HTR-8/SVneo (cell line): ENCODE results near the gene MPV17L.
"Not testable (repeated sequence)": the region's sequence is repeated elsewhere in the genome, so short reads cannot be mapped to it uniquely, and the experiment has no call there.

Experiments
- DNase-seq: peaks from one replicate; pipeline ENCODE4 v3.0.0; 2011; ENCODE audit warnings: low spot score, mixed read lengths; ENCODE audit not compliant: insufficient read length
- FAIRE-seq: peaks from 2 replicates; lab custom pipeline; 2011; peaks lifted over from hg19 to GRCh38; lab: Jason Lieb, UNC

The MPV17L gene

DNA sequence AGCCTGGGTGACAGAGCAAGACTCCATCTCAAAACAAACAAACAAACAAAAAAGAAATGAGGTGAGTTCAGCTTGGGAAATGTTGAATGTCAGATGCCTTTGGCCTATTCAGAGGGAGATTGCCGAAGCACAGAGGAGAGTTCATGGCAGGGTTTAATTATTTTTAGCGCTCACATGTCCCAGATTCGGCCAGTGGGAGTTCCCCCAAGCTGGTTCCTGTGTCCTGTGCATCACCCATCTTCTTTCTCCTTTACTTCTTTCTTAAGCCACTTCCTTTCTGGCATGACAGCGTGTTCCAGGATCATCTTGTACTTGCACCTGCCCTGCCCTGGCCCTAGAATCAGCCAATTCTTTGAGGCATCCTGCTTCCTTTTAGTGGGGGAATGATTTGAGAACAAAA is 9.2 kb downstream of the MPV17L start:
- DNase-seq, result no peak

DNA sequence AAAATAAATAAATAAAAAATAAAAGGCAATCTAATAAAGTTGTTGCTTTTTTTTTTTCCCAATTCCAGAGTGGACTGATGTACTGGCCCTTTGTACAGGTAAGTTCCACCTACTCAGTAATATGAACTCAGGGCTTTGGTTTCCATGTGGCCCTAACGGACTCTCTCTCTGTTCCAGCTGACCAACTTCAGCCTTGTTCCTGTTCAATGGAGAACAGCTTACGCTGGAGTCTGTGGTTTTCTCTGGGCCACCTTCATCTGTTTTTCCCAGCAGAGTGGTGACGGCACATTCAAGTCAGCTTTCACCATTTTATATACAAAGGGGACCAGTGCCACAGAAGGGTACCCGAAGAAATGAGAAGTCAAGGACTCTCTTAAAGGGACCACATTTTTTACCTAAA is 12.2 kb downstream of the MPV17L start:
- not testable (repeated sequence) for DNase-seq, FAIRE-seq

More for the DNA sequence above, 9.2 kb downstream of the MPV17L start:
- no peak for FAIRE-seq

DNA sequence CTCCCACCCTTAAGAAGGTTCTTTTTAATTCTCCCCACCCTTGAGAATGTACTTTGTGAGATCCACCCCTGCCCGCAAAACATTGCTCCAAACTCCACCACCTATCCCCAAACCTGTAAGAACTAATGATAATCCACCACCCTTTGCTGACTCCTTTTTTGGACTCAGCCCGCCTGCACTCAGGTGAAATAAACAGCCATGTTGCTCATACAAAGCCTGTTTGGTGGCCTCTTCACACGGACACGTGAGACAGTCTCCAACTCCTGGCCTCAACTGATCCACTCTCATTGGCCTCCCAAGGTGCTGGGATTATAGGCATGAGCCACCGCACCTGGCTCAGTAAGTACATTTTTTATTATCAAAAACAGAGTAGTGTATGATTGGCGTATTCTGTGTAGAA is 13.9 kb downstream of the MPV17L start:
- FAIRE-seq, DNase-seq: not testable (repeated sequence)

DNA sequence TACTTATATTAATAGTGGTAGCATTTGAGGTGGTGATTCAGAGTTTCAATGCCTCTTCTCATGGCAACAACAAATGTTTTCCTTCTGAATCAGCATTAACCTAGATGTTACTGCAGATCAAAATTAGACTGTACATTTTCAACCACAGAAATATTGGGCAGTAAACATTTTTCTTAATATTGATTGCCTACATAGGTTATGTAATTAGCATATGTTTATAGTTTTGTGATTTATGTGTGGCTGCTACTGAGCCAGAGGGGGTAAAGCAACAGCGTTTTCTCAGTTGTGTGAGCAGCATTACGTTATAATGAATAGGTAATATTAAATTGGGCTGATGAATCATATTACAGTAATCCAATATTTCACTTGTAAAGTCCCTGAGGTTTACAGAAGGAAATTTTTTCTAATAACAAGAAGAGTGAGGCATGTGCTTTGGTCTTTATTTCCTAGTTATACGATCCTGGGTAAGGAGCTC is 20.0 kb downstream of the MPV17L start:
- FAIRE-seq (no peak), DNase-seq (no peak)

- DNase-seq (no peak), FAIRE-seq (no peak)
Measured at GRCh38 chr16:15417197-15417596, 21.6 kb downstream of the MPV17L start.

- FAIRE-seq, result no peak
- DNase-seq, result no peak
Measured at GRCh38 chr16:15418206-15418605, 22.7 kb downstream of the MPV17L start.

GRCh38 chr16:15421696-15422095 is 26.1 kb downstream of the MPV17L start:
- DNase-seq, FAIRE-seq: not testable (repeated sequence)

GRCh38 chr16:15422222-15422621 is 26.7 kb downstream of the MPV17L start:
- no peak for FAIRE-seq

GRCh38 chr16:15425861-15426260 is 30.3 kb downstream of the MPV17L start:
- DNase-seq (no peak), FAIRE-seq (no peak)

More at GRCh38 chr16:15422222-15422621, 26.7 kb downstream of the MPV17L start:
- DNase-seq, result no peak

GRCh38 chr16:15426796-15427195 is 31.2 kb downstream of the MPV17L start:
- DNase-seq (no peak), FAIRE-seq (no peak)

- peak; percentile 68 for DNase-seq
- peak; percentile 81 for FAIRE-seq
Measured at GRCh38 chr16:15427648-15428239, 32.2 kb downstream of the MPV17L start.

- not testable (repeated sequence) for DNase-seq, FAIRE-seq
Measured at GRCh38 chr16:15430884-15431283, 35.3 kb downstream of the MPV17L start.

DNA sequence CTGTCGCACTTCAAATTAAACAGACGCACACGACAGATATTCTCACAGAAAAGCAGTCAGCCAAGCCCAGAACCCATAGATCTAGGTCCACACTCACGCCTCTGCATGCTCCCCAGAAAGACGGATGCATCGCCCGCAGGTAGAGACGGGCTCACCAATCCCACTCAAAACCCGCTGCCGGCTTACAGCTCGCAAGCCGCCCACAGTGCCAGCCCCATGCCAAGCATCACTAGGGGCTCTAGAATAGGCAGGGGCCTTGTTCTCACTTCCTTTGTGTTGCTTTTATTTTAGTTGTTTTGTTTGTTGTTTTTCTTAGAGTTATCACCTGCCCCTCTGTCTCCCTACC is 38.5 kb downstream of the MPV17L start:
- no peak for FAIRE-seq
- no peak for DNase-seq

- DNase-seq (peak; percentile 81), FAIRE-seq (peak; percentile 36)
Measured at GRCh38 chr16:15434425-15435215, 39.1 kb downstream of the MPV17L start, which contains the start of gene BMERB1. Gene BMERB1, plus strand, starts transcription at chr16:15434588. Its CDS starts 66 bp downstream, at chr16:15434654.

GRCh38 chr16:15435216-15435864 is 39.8 kb downstream of the MPV17L start:
- DNase-seq (no peak), FAIRE-seq (no peak)

GRCh38 chr16:15439102-15439501 is 43.5 kb downstream of the MPV17L start:
- DNase-seq (no peak), FAIRE-seq (no peak)

DNA sequence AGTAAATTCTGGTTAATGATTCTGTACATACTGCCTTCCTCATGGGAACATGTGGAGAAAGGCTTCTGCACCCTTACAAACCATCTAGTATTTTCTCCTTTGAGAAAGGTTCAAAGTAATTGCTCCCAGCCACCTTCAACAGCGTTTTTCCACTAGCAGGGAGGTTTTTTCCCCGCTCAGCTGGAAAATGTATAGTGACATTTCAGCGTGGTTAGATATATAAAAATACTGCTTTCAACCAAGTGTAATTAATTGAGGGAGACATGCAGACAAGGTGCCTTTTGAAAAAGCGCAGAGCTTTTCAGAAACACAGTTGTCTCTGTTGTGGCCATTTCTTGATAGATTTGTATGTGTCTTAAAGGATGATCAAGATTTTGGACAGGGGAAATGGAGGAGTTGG is 44.0 kb downstream of the MPV17L start:
- FAIRE-seq (no peak), DNase-seq (no peak)

- DNase-seq, result no peak
- no peak for FAIRE-seq
Measured at GRCh38 chr16:15440852-15441251, 45.3 kb downstream of the MPV17L start.

DNA sequence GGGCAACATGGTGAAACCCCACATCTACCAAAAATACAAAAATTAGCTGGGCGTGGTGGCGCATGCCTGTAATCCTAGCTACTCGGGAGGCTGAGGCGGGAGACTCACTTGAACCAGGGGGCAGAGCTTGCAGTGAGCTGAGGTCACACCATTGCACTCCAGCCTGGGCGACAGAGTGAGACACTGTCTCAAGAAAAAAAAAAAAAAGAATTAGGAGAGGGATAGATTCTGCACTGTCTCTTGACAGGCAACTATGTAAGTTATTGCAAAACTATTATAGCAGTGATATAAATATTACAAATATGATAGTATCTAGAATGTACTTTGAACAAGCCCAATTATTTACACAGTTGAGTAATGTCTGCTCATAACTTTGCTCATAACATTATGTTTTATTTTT is 46.6 kb downstream of the MPV17L start:
- FAIRE-seq, result not testable (repeated sequence)

DNA sequence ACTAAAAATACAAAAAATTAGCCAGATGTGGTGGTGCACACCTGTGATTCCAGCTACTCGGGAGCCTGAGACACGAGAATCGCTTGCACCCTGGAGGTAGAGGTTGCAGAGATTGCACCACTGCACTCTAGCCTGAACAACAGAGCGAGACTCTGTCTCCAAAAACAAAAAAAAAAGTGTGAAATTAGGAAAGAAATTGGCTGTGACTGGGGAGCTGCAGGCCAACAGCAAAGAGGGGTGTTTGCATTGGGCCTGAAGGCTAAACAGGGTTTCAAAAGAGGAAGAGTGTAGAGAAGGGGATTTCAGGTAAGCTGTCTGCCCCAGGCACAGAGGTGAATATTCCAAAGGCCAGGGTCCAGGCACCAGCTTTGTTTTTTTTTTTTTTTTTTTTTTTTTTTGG is 48.2 kb downstream of the MPV17L start:
- DNase-seq (no peak), FAIRE-seq (no peak)

More for the DNA sequence above, 46.6 kb downstream of the MPV17L start:
- DNase-seq, result not testable (repeated sequence)

DNA sequence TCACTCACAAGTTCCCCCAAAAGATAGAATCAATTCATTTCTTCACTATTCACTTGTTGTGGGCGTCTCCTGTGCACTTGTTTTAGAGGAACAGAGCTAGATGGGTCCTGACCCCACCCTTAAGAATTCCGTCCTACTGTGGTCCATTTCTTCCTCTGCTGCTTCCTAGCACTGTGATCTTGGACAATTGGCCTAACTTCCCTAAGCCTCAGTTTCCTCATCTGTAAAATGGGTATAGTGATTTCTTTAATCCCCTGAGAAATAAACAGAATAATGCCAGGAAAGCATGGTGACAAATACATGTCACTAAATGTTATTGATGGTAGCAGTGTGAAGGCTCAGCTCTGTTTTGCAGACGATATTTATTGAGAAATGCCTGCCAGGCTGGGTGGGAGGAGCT is 48.7 kb downstream of the MPV17L start:
- DNase-seq (no peak), FAIRE-seq (no peak)
